Sigmoid colon (tissue), 7 donors: Measurements from ENCODE around the gene CHPT1. TPM values are rescaled to one million over a fixed set of nuclear protein-coding genes. Genes with fewer than 3 reads are reported as not detected.
"Not testable (repeated sequence)": the region's sequence is repeated elsewhere in the genome, so short reads cannot be mapped to it uniquely, and the experiment has no call there.

Experiments used
- DNase-seq: peaks from one replicate; pipeline ENCODE4 v3.0.0-alpha.2; 2019
- H3K27ac ChIP-seq, 4 donors: fragments of 200-600 bp; sonication (generic); one replicate each; pipeline ENCODE4 v1.5.1; 2016 to 2019; ENCODE audit warnings: mild to moderate bottlenecking in 1 of 4
- H3K27me3 ChIP-seq, 3 donors: fragments of 200-600 bp; sonication (generic); one replicate each; pipeline ENCODE4 v1.5.1; 2019; ENCODE audit warnings: mild to moderate bottlenecking in 1 of 3
- H3K36me3 ChIP-seq, 4 donors: fragments of 200-600 bp; sonication (generic); one replicate each; pipeline ENCODE4 v1.5.1; 2016 to 2019
- H3K4me1 ChIP-seq, 4 donors: fragments of 200-600 bp; sonication (generic); one replicate each; pipeline ENCODE4 v1.5.1; 2017 to 2019
- H3K4me3 ChIP-seq, 4 donors: fragments of 200-600 bp; sonication (generic); one replicate each; pipeline ENCODE4 v1.5.1; 2017 to 2019; ENCODE audit warnings: mild to moderate bottlenecking in 2 of 4, moderate library complexity in 1 of 4
- H3K9me3 ChIP-seq, 4 donors: fragments of 200-600 bp in 3 of 4; sonication (generic) in 3 of 4; one replicate each; pipeline versions ENCODE4 v1.5.1 to v1.6.1; 2013 to 2019
- EP300 ChIP-seq, 4 donors: sonication (generic); formaldehyde crosslinking; IDR thresholded peaks; one replicate each; pipeline ENCODE4 v1.6.1; 2017; ENCODE audit warnings: antibody characterized with exemption in 4 of 4
- POLR2A ChIP-seq, 2 donors: fragments of 450-650 bp; IDR thresholded peaks; one replicate each; pipeline ENCODE4 v1.6.1; 2016; ENCODE audit warnings: antibody characterized with exemption in 2 of 2, mild to moderate bottlenecking in 2 of 2, moderate library complexity in 2 of 2
- POLR2AphosphoS5 ChIP-seq, 4 donors: sonication (generic); formaldehyde crosslinking; IDR thresholded peaks; one replicate each; pipeline ENCODE4 v1.6.1; 2017; ENCODE audit warnings: antibody characterized with exemption in 4 of 4
- WGBS, 2 donors: extraction: QIAGEN DNeasy Blood & Tissue Kit; methylation state at CpG; one replicate each; pipeline ENCODE4 v1.1.7; 2013; 5-methylcytosine and 5-hydroxymethylcytosine counted together
- intact Hi-C: fragments of 100-400 bp; cut with DNase I; formaldehyde crosslinking; loops from one replicate; pipeline ENCODE4 v1.15.1; 2023
- polyA plus RNA-seq, 3 donors: library from polyadenylated mRNA; stranded (reverse); fragments of 200-250 nt; gene quantifications; one replicate each; pipeline ENCODE4 v1.2.3, GENCODE V29; 2013
- total RNA-seq, 4 donors: library from RNA; depleted of rRNA; stranded (reverse); fragments of >200 nt; gene quantifications; one replicate each; pipeline ENCODE4 v1.1.0, GENCODE V29; 2016
- TF ChIP-seq, protein P1 (sequence below), 4 experiments: fragments of 450-650 bp in 3 of 4; fragments of 200-600 bp in 1 of 4; IDR thresholded peaks; one replicate each; pipeline ENCODE4 v1.5.1; 2016 to 2019; ENCODE audit warnings: antibody characterized with exemption in 4 of 4, mild to moderate bottlenecking in 3 of 4, moderate library complexity in 2 of 4
- donor health status: healthy with polysubstance abuse.
- donor health status: Bipolar disorder and iron deficiency.
- donor health status: healthy.

The CHPT1 gene
- total and polyA plus RNA-seq, 7 donors = 49.9 to 118 (median 58.1) TPM

DNA sequence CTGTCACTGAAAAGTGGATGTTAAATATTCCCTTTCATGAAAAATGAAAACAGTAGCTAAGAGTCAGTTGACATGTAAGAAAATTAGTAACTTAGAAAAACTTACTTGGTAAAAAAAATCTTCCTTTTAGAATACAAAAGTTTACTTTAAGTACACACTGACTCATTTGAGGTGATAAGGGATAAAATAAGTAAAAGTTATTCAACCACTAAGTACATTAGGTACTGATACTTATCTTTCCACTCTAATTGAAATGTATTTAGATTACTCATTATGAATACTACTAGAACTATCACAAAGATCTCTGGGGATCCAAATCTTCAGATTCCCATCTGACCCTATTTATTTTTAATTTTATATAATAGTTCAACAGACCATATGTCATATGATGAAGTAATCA is 29.7 kb downstream of the CHPT1 start:
- TF ChIP-seq, protein P1, sequence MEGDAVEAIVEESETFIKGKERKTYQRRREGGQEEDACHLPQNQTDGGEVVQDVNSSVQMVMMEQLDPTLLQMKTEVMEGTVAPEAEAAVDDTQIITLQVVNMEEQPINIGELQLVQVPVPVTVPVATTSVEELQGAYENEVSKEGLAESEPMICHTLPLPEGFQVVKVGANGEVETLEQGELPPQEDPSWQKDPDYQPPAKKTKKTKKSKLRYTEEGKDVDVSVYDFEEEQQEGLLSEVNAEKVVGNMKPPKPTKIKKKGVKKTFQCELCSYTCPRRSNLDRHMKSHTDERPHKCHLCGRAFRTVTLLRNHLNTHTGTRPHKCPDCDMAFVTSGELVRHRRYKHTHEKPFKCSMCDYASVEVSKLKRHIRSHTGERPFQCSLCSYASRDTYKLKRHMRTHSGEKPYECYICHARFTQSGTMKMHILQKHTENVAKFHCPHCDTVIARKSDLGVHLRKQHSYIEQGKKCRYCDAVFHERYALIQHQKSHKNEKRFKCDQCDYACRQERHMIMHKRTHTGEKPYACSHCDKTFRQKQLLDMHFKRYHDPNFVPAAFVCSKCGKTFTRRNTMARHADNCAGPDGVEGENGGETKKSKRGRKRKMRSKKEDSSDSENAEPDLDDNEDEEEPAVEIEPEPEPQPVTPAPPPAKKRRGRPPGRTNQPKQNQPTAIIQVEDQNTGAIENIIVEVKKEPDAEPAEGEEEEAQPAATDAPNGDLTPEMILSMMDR (IDR thresholded peaks at IDR 0.05) = no peak
- TF ChIP-seq POLR2A (IDR thresholded peaks at IDR 0.05) (no peak), EP300 (IDR thresholded peaks at IDR 0.05) (no peak), POLR2AphosphoS5 (IDR thresholded peaks at IDR 0.05) (no peak)
- Histone ChIP-seq H3K36me3 (peaks cover 0 to 80% (median 8%) of the 10 kb centered on the region in 4 donors), H3K27me3 (no peaks in the 10 kb centered on the region), H3K4me3 (no peak overlapping the region), H3K4me1 (no peaks in the 10 kb centered on the region), H3K27ac (no peak overlapping the region), H3K9me3 (no peaks in the 10 kb centered on the region)
- DNase-seq = no peak
- intact Hi-C loops = no loop called here

GRCh38 chr12:101729842-101730241 is 32.4 kb downstream of the CHPT1 start:
- TF ChIP-seq POLR2A (IDR thresholded peaks at IDR 0.05) = no peak
- no peak for TF ChIP-seq POLR2AphosphoS5 (IDR thresholded peaks at IDR 0.05)
- TF ChIP-seq EP300 (IDR thresholded peaks at IDR 0.05) = no peak
- TF ChIP-seq, protein P1 (IDR thresholded peaks at IDR 0.05) = no peak
- Histone ChIP-seq H3K27ac (no peak overlapping the region), H3K9me3 (no peaks in the 10 kb centered on the region), H3K4me1 (no peaks in the 10 kb centered on the region), H3K4me3 (no peak overlapping the region), H3K36me3 (peaks cover 0 to 88% (median 5%) of the 10 kb centered on the region in 4 donors), H3K27me3 (no peaks in the 10 kb centered on the region)
- intact Hi-C loops = no loop called here
- no peak for DNase-seq

- H3K36me3 ChIP-seq = peaks cover 0 to 76% (median 0%) of the 10 kb centered on the region in 4 donors
- H3K9me3 ChIP-seq = no peaks in the 10 kb centered on the region
- DNase-seq = no peak
- H3K4me3 ChIP-seq = no peak overlapping the region
- H3K4me1 ChIP-seq = no peaks in the 10 kb centered on the region
- TF ChIP-seq POLR2AphosphoS5 (IDR thresholded peaks at IDR 0.05) (no peak), POLR2A (IDR thresholded peaks at IDR 0.05) (no peak), EP300 (IDR thresholded peaks at IDR 0.05) (no peak)
- TF ChIP-seq, protein P1 (IDR thresholded peaks at IDR 0.05) = no peak
- intact Hi-C loops = no loop called here
- no peaks in the 10 kb centered on the region for H3K27me3 ChIP-seq
- 79 to 88% methylated on average over 1 of the region's 1 CpG for WGBS, 2 donors
- H3K27ac ChIP-seq = no peak overlapping the region
Observed at GRCh38 chr12:101732318-101732717, 34.9 kb downstream of the CHPT1 start.

- Histone ChIP-seq H3K27ac (no peak overlapping the region), H3K4me1 (no peaks in the 10 kb centered on the region), H3K36me3 (peaks cover 0 to 74% (median 0%) of the 10 kb centered on the region in 4 donors), H3K27me3 (no peaks in the 10 kb centered on the region), H3K9me3 (no peaks in the 10 kb centered on the region), H3K4me3 (no peak overlapping the region)
- TF ChIP-seq POLR2AphosphoS5 (IDR thresholded peaks at IDR 0.05) = no peak
- WGBS, 2 donors = 51 to 63% methylated on average over 2 of the region's 2 CpGs
- DNase-seq = no peak
- intact Hi-C loops = no loop called here
Observed at GRCh38 chr12:101733166-101733565, 35.7 kb downstream of the CHPT1 start.

GRCh38 chr12:101734482-101734881 is 37.0 kb downstream of the CHPT1 start:
- DNase-seq, H3K4me1 ChIP-seq, H3K27ac ChIP-seq, H3K27me3 ChIP-seq, H3K9me3 ChIP-seq, intact Hi-C loops, H3K4me3 ChIP-seq: not testable (repeated sequence)
- H3K36me3 ChIP-seq = peaks cover 0 to 76% (median 8%) of the 10 kb centered on the region in 4 donors
- WGBS, 2 donors = 95 to 96% methylated on average over 5 of the region's 5 CpGs

- intact Hi-C loops = no loop called here
- Histone ChIP-seq H3K4me1 (no peaks in the 10 kb centered on the region), H3K27me3 (no peaks in the 10 kb centered on the region), H3K27ac (no peak overlapping the region), H3K9me3 (no peaks in the 10 kb centered on the region), H3K36me3 (peaks cover 0 to 55% (median 10%) of the 10 kb centered on the region in 4 donors), H3K4me3 (no peak overlapping the region)
- TF ChIP-seq, protein P1 (IDR thresholded peaks at IDR 0.05) = no peak
- TF ChIP-seq POLR2AphosphoS5 (IDR thresholded peaks at IDR 0.05) (no peak), EP300 (IDR thresholded peaks at IDR 0.05) (no peak), POLR2A (IDR thresholded peaks at IDR 0.05) (no peak)
- 96 to 97% methylated on average over 6 of the region's 6 CpGs for WGBS, 2 donors
- DNase-seq = no peak
Observed at GRCh38 chr12:101737476-101737875, 40.0 kb downstream of the CHPT1 start.
